Measurements from ENCODE around the gene KCNQ1.

The KCNQ1 gene

GRCh38 chr11:2862395-2863275 is 417.8 kb downstream of the KCNQ1 start:
- DNase-seq (ENCODE audit: low read depth): no peak

- DNase-seq (ENCODE audit: low read depth): peak; percentile 21
These were observed 418.4 kb downstream of the KCNQ1 start for GRCh38 chr11:2863276-2863618.

- no peak for DNase-seq (ENCODE audit: low read depth)
These were observed 420.1 kb downstream of the KCNQ1 start for GRCh38 chr11:2864901-2865300.

- no peak for DNase-seq (ENCODE audit: low read depth)
These were observed 421.2 kb downstream of the KCNQ1 start for GRCh38 chr11:2865922-2866577.

GRCh38 chr11:2867142-2867541 is 422.3 kb downstream of the KCNQ1 start:
- no peak for DNase-seq (ENCODE audit: low read depth)

GRCh38 chr11:2867722-2868505 is 423.1 kb downstream of the KCNQ1 start:
- no peak for DNase-seq (ENCODE audit: low read depth)

- no peak for DNase-seq (ENCODE audit: low read depth)
These were observed 423.8 kb downstream of the KCNQ1 start for GRCh38 chr11:2868506-2869133.

- DNase-seq (ENCODE audit: low read depth): no peak
These were observed 424.3 kb downstream of the KCNQ1 start for GRCh38 chr11:2869134-2869526.

GRCh38 chr11:2869561-2870427 is 425.0 kb downstream of the KCNQ1 start:
- DNase-seq (ENCODE audit: low read depth): no peak

GRCh38 chr11:2870460-2870859 is 425.7 kb downstream of the KCNQ1 start:
- DNase-seq (ENCODE audit: low read depth): no peak

GRCh38 chr11:2870969-2871680 is 426.3 kb downstream of the KCNQ1 start:
- no peak for DNase-seq (ENCODE audit: low read depth)

GRCh38 chr11:2874963-2875362 is 430.2 kb downstream of the KCNQ1 start:
- DNase-seq (ENCODE audit: low read depth): no peak

GRCh38 chr11:2877474-2877873 is 432.7 kb downstream of the KCNQ1 start:
- no peak for DNase-seq (ENCODE audit: low read depth)

- DNase-seq (ENCODE audit: low read depth): no peak
These were observed 434.0 kb downstream of the KCNQ1 start for GRCh38 chr11:2878782-2879181.

GRCh38 chr11:2880646-2881045 is 435.8 kb downstream of the KCNQ1 start:
- no peak for DNase-seq (ENCODE audit: low read depth)

- DNase-seq (ENCODE audit: low read depth): peak; percentile 50
These were observed 436.5 kb downstream of the KCNQ1 start for GRCh38 chr11:2881076-2881980.

- DNase-seq (ENCODE audit: low read depth): peak; percentile 16
These were observed 437.2 kb downstream of the KCNQ1 start for GRCh38 chr11:2881981-2882375.

GRCh38 chr11:2882396-2883110 is 437.7 kb downstream of the KCNQ1 start:
- DNase-seq (ENCODE audit: low read depth): no peak

- no peak for DNase-seq (ENCODE audit: low read depth)
These were observed 438.8 kb downstream of the KCNQ1 start for GRCh38 chr11:2883640-2883978.
